Astrocyte of the spinal cord (primary cell): ENCODE results near the gene KRTAP12-2.

Source experiments
- DNase-seq: peaks from one replicate; pipeline ENCODE4 v3.0.0; 2011; ENCODE audit warnings: low read depth, low spot score
- H3K4me3 ChIP-seq: 2 replicates; pipeline ENCODE4 v1.5.1; 2011; ENCODE audit warnings: low read depth, mild to moderate bottlenecking, low read length, moderate library complexity
- CTCF ChIP-seq: IDR thresholded peaks from 2 replicates; pipeline ENCODE4 v1.5.1; 2012; ENCODE audit warnings: low read depth, mild to moderate bottlenecking, low read length, inconsistent platforms
- in situ Hi-C: cut with HindIII; loops from 2 replicates; pipeline ENCODE4 v1.10.0; 2017; ENCODE audit warnings: low sequenced_read_pairs

KRTAP12-2 gene

GRCh38 chr21:44666401-44667320 is at the start of gene KRTAP12-2:
Gene KRTAP12-2, minus strand, starts transcription at chr21:44666927. Its CDS starts 41 bp downstream, at chr21:44666886.
- no peak for DNase-seq
- TF ChIP-seq CTCF = no peak
- no peak within 1 kb of the TSS for H3K4me3 ChIP-seq
- in situ Hi-C loops = no loop called here

- DNase-seq = no peak
- no peak for TF ChIP-seq CTCF
- H3K4me3 ChIP-seq = no peak overlapping the region
- in situ Hi-C loops = no loop called here
Observed at GRCh38 chr21:44714905-44715304, 48.2 kb upstream of the KRTAP12-2 start.

- DNase-seq = no peak
- in situ Hi-C loops = no loop called here
- no peak for TF ChIP-seq CTCF
- no peak overlapping the region for H3K4me3 ChIP-seq
Observed at GRCh38 chr21:44713846-44714245, 47.1 kb upstream of the KRTAP12-2 start.

GRCh38 chr21:44713130-44713529 is 46.4 kb upstream of the KRTAP12-2 start:
- in situ Hi-C loops = no loop called here
- DNase-seq = no peak
- H3K4me3 ChIP-seq = no peak overlapping the region
- no peak for TF ChIP-seq CTCF

GRCh38 chr21:44712203-44713028 is 45.7 kb upstream of the KRTAP12-2 start:
- TF ChIP-seq CTCF = no peak
- in situ Hi-C loops = no loop called here
- no peak for DNase-seq
- H3K4me3 ChIP-seq = no peak overlapping the region

GRCh38 chr21:44711327-44712202 is 44.8 kb upstream of the KRTAP12-2 start, which contains the start of gene TSPEAR:
Gene TSPEAR, minus strand, starts transcription at chr21:44711572. Its CDS starts 58 bp downstream, at chr21:44711514.
- no peak within 1 kb of the TSS for H3K4me3 ChIP-seq
- in situ Hi-C loops = no loop called here
- TF ChIP-seq CTCF = no peak
- no peak for DNase-seq
